ENCODE data around the gene HES7.

Gene HES7

GRCh38 chr17:8156246-8156992 is 32.5 kb upstream of the HES7 start:
- peak overlapping the region; percentile 43 to 96 (median 57) for H3K4me3 ChIP-seq
- H3K27ac ChIP-seq = peak overlapping the region; percentile 78 to 100 (median 95)

DNA sequence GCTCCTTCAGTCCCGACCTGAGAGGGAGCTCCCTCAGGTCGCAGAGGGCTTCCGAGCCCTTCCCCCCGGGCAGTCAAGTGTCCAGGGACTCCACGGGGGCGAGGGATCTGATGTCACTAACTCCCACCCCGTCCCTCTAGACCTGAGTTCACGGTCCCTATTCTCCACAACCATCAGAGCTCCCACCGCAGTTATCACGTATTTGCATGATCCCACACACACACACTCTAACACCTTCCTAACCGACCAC is 32.0 kb upstream of the HES7 start:
- Histone ChIP-seq H3K27ac (peak overlapping the region; percentile 78 to 100 (median 95)), H3K4me3 (peak overlapping the region; percentile 43 to 96 (median 57))

DNA sequence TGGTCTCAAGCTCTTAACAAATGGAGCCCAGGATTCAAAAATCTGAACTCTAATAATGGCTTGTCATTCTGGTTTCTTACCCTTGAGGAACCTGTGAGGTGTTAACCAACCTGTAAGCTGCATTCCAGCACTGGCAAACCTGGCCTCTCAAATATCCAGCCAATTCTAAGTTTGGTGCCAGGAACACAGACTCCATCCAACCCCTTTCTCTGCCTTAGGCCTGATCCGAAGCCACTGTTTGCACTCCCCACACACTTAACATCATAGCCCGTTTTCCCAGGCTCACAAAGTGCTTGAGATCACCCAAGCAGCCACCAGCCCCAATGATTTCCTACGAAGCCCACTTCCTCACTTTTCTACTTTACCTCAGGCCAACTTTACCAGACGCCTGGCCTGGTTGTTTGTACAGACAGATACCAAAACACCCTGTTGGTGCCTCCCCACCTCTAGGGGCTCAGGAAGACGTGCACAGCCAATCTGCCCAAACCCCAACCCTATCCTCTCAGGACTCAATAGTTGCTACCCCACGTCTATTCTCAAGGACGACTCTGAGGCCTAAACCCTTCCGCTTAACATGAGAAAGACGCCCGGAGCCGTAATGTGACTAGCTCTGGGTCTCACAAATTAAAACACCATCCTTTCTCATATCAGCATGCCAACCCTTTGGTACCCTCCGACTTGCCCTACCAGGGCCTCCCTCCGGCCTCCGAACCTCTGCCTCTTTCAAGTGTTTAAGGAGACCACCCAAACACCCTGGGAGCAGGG is 31.5 kb upstream of the HES7 start:
- Histone ChIP-seq H3K4me3 (peak overlapping the region; percentile 43 to 96 (median 57)), H3K27ac (peak overlapping the region; percentile 78 to 100 (median 95))

GRCh38 chr17:8154608-8155155 is 30.8 kb upstream of the HES7 start:
- Histone ChIP-seq H3K4me3 (peak overlapping the region; percentile 43 to 96 (median 57)), H3K27ac (peak overlapping the region; percentile 78 to 100 (median 95))

- peak overlapping the region; percentile 43 to 96 (median 57) for H3K4me3 ChIP-seq
- peak overlapping the region in 20 of 21 experiments; percentile 78 to 100 (median 95) for H3K27ac ChIP-seq
Observed at GRCh38 chr17:8153957-8154607, 30.2 kb upstream of the HES7 start.

- peak overlapping the region; percentile 4 to 96 (median 43) for H3K4me3 ChIP-seq
- peak overlapping the region in 20 of 21 experiments; percentile 69 to 100 (median 95) for H3K27ac ChIP-seq
Observed at GRCh38 chr17:8153525-8153956, 29.6 kb upstream of the HES7 start.

GRCh38 chr17:8153031-8153451 is 29.1 kb upstream of the HES7 start:
- H3K27ac ChIP-seq = peak overlapping the region in 20 of 21 experiments; percentile 30 to 100 (median 95)
- peak overlapping the region in 3 of 7 experiments; percentile 1 to 96 (median 58) for H3K4me3 ChIP-seq

GRCh38 chr17:8152112-8152775 is 28.3 kb upstream of the HES7 start, which contains the start of gene PER1:
Gene PER1, minus strand, starts transcription at chr17:8152404. Its CDS starts 1,698 bp downstream, at chr17:8150706.
- H3K4me3 ChIP-seq = peak within 1 kb of the TSS; percentile 47 to 96 (median 77)
- H3K27ac ChIP-seq = peak within 1 kb of the TSS; percentile 78 to 100 (median 95)

DNA sequence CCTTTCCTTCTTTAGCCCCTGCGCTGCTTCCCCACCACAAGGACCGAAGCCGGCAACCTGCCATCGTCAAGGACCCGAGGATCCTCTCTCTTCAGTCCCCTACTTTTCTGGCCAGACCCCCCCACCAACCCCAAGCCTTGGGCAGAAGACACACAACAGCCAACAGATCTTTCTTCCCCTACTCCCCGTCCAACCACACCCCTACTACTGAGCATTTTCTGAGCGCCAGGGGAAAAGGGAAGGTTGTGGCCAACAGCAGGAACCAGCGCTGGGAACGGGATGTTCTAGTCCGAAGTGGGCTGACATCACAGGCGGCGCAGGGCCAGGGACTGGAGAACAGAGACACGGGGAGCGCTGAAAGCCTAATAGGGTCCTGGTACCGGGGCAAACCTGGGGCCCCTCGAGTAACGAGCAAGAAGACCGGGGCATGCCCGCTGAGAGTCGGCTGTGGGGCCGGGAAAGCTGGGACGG is 27.8 kb upstream of the HES7 start:
- Histone ChIP-seq H3K27ac (peak overlapping the region; percentile 78 to 100 (median 95)), H3K4me3 (peak overlapping the region; percentile 47 to 80 (median 61))

- H3K27ac ChIP-seq = peak overlapping the region; percentile 78 to 100 (median 95)
- peak overlapping the region; percentile 47 to 80 (median 61) for H3K4me3 ChIP-seq
Observed at GRCh38 chr17:8151120-8151640, 27.3 kb upstream of the HES7 start.

DNA sequence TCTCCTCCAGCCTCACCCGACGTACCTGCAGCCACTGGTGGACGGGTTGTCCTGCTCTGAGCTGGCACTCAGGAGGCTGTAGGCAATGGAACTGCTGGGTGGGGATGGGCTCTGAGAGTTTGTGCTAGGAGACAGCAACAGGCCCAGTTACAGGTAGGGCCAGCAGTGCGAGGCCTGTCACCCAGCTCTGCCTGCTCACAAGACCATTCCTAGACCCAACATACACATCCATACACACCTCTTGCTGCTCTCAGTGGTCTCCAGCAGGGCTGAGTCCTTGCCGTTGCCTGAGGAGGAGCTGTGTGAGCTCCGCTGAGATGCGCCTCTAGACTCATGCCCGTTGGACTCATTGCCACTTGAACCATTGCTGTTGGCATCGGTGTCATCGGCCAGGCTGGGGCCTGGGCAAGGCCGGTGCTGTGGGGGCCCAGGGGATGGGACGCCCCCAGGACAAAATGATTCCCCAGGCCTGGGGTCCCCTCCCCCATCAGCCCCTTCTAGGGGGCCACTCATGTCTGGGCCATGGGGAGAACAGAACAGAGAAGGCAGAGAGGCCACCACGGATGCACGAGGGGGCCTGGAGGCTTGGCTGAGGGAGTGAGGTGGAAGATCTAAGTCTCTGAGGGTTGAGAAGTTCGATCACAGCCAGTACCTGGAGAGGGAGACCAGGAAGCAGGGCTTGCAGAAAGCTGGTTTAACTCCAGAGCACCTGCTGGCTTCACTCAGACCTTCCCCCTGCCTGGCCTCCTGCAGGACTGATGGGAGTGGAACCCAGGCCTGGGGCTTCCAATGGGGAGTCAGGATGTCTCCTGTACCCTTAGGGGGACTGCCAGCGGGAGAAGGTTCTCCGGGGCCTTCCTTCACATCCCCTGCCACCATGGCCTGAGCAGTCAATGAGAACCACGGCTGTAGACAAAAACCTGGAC is 26.6 kb upstream of the HES7 start:
- H3K27ac ChIP-seq = peak overlapping the region in 16 of 21 experiments; percentile 11 to 100 (median 96)

DNA sequence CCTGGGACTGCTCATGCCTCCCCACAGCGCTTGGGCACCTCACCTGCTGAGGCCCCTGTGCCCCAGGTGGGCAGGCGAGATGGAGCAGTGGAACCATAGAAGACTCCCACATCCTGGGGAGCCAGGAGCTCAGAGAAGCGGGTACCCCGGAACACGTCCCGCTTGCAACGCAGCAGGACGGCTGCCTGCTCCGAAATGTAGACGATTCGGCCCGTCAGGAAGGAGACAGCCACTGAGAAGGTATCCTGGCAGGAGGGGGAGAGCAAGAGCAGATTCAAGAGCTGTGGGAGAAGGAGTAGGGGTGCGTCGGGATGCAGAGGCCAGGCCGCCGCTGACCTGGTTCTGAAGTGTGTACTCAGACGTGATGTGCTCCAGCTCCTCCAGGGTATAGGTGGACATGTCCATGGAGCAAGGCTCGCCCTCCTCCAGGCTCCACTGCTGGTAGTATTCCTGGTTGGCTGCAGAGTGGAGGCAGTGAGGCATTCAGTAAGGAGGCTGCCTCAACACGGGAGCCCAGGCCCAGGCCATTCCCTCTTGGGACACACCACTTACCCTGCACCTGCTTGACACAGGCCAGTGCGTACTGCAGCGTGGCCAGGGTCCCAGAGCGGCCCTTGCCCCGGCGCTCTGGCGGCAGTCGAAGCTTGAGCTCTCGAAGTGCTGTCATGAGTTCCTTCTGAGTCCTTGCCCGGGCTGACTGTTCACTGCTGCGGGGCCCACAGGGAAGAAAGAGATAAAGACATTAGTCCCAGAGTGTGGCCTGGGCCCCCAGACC is 25.7 kb upstream of the HES7 start:
- no peak overlapping the region for H3K4me3 ChIP-seq
- peak overlapping the region in 3 of 21 experiments; percentile 46 to 100 (median 98) for H3K27ac ChIP-seq

More for the DNA sequence above, 26.6 kb upstream of the HES7 start:
- H3K4me3 ChIP-seq = peak overlapping the region in 6 of 7 experiments; percentile 55 to 80 (median 69)

- Histone ChIP-seq H3K27ac (peak overlapping the region in 3 of 21 experiments; percentile 10 to 100 (median 41)), H3K4me3 (no peak overlapping the region)
Observed at GRCh38 chr17:8148560-8148959, 24.7 kb upstream of the HES7 start.

GRCh38 chr17:8147805-8148404 is 24.0 kb upstream of the HES7 start:
- peak overlapping the region in 3 of 21 experiments; percentile 10 to 100 (median 41) for H3K27ac ChIP-seq
- H3K4me3 ChIP-seq = no peak overlapping the region

DNA sequence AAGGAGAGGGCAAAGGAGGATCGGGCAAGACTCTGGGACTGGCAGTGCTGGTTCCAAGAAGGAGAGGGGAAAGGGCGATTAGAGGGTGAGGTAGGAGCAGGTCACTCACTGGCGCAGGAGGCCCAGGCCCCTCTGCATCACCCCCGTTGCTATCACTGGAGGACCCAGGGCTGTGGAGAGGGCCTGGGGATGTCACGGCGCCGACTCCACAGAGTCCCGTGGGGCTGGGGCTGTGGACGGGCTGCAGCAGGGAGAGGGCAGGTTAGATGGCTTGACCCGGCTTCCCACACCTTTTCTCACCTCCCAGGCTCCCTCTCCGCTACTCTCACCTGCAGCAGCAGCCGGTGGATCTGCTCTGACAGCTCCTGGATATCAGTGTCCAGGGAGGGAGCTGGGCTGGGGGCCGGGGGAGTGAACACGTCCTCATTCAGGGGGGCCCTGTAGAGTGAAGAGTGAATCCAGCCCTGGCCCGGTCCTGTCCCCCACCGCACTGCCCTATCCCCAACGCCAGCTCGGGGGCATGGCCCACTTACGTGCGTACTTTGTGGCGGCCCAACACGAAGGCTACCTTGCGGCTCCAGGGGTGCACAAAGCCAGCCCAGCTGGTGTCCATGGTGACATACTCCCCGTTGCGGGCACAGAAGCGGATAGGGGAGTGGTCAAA is 23.4 kb upstream of the HES7 start:
- peak overlapping the region in 2 of 21 experiments; percentile 41 to 100 for H3K27ac ChIP-seq

More for the DNA sequence above, 23.4 kb upstream of the HES7 start:
- H3K4me3 ChIP-seq = no peak overlapping the region

Measured in skin epidermis (tissue), 12 donors.